K562 (cell line): ENCODE results near the gene SPTBN4. TPM values are rescaled to one million over a fixed set of nuclear protein-coding genes. Genes with fewer than 3 reads are reported as not detected.

Source experiments
- ARNT ChIP-seq, 2 experiments: fragments of 450-650 bp; IDR thresholded peaks; 2 replicates each; pipeline ENCODE4 v1.6.1; 2016; ENCODE audit warnings: mild to moderate bottlenecking in 1 of 2
- EP400 ChIP-seq: fragments of 450-650 bp; IDR thresholded peaks from 2 replicates; pipeline ENCODE4 v1.6.1; 2017; ENCODE audit warnings: antibody characterized with exemption, mild to moderate bottlenecking, moderate library complexity
- FUS ChIP-seq: fragments of 200-400 bp; formaldehyde crosslinking; optimal IDR thresholded peaks from 2 replicates; pipeline ENCODE3; 2017; ENCODE audit warnings: low read depth, low read length
- GABPA ChIP-seq: fragments of 200-800 bp; sonication (Bioruptor generic); conservative IDR thresholded peaks from 2 replicates; pipeline ENCODE4 v1.6.1; 2016; ENCODE audit warnings: low read depth, missing genetic modification characterization, missing compliant biosample characterization
- GTF2B ChIP-seq: IDR thresholded peaks from 2 replicates; pipeline ENCODE4 v1.6.1; 2011; ENCODE audit not compliant: insufficient read length; ENCODE audit errors: extremely low read depth
- HNRNPLL ChIP-seq: fragments of 200-400 bp; formaldehyde crosslinking; IDR thresholded peaks from 2 replicates; pipeline ENCODE4 v1.6.1; 2017; ENCODE audit warnings: low read length, low read depth, mild to moderate bottlenecking; ENCODE audit not compliant: poor library complexity, severe bottlenecking
- ILF3 ChIP-seq: fragments of 450-650 bp; IDR thresholded peaks from 2 replicates; pipeline ENCODE4 v1.6.1; 2018; ENCODE audit warnings: antibody characterized with exemption, mild to moderate bottlenecking, moderate library complexity, borderline replicate concordance
- ILK ChIP-seq: fragments of 450-650 bp; IDR thresholded peaks from 2 replicates; pipeline ENCODE4 v1.6.1; 2016; ENCODE audit warnings: missing genetic modification characterization, low read depth, mild to moderate bottlenecking, missing compliant biosample characterization, moderate library complexity, borderline replicate concordance
- KAT2B ChIP-seq: IDR thresholded peaks from one replicate; pipeline ENCODE4 v1.6.1; 2012; ENCODE audit warnings: low read depth, mild to moderate bottlenecking, control low read depth, inconsistent platforms, low read length, moderate library complexity
- MAFF ChIP-seq: IDR thresholded peaks from 2 replicates; pipeline ENCODE4 v1.6.1; 2012; ENCODE audit warnings: low read length, improper control_type of control experiment
- NCOA1 ChIP-seq: fragments of 450-650 bp; IDR thresholded peaks from 2 replicates; pipeline ENCODE4 v1.6.1; 2016; ENCODE audit warnings: low read depth
- RFX5 ChIP-seq: IDR thresholded peaks from 2 replicates; pipeline ENCODE4 v1.6.1; 2011; ENCODE audit warnings: low read depth, mild to moderate bottlenecking, improper control_type of control experiment, low read length
- SREBF2 ChIP-seq: sonication (generic); formaldehyde crosslinking; IDR thresholded peaks from 2 replicates; pipeline ENCODE4 v1.4.0; 2020; ENCODE audit warnings: mild to moderate bottlenecking, missing genetic modification reagents
- STAT5B ChIP-seq: fragments of 250-450 bp; sonication (Bioruptor Pico); IDR thresholded peaks from 2 replicates; pipeline ENCODE4 v1.8.0; 2021; ENCODE audit warnings: mild to moderate bottlenecking, inconsistent platforms
- THRAP3 ChIP-seq: fragments of 450-650 bp; IDR thresholded peaks from 2 replicates; pipeline ENCODE4 v1.6.1; 2016; ENCODE audit warnings: mild to moderate bottlenecking, inconsistent platforms, borderline replicate concordance
- ZNF3 ChIP-seq: fragments of 250-450 bp; sonication (Bioruptor Pico); IDR thresholded peaks from 2 replicates; pipeline ENCODE4 v1.5.0; 2021; ENCODE audit warnings: mild to moderate bottlenecking, moderate library complexity
- ZNF407 ChIP-seq: fragments of 450-650 bp; IDR thresholded peaks from 2 replicates; pipeline ENCODE4 v1.6.1; 2016; ENCODE audit warnings: low read depth
- polyA plus RNA-seq, 8 experiments: library from polyadenylated mRNA; depleted of rRNA in 4 of 8; stranded (reverse) in 5 of 8; unstranded in 3 of 8; fragments of >200 nt; fragmentation: Nextera tagmentation in 2 of 8; fragmentation: Illumina TruSeq in 1 of 8; extraction: Ambion mirVana in 2 of 8; extraction: Trizol in 1 of 8; gene quantifications; 2 replicates each; pipeline versions ENCODE4 v1.2.1 to v1.2.3, GENCODE V29; 2011 to 2014; ENCODE audit warnings: inconsistent platforms in 1 of 8, missing spikeins in 1 of 8
- total RNA-seq, 7 experiments: library from RNA; depleted of rRNA in 6 of 7; stranded (reverse); fragments of >200 nt in 6 of 7; fragmentation: Illumina TruSeq in 2 of 7; extraction: Trizol in 2 of 7; gene quantifications; 2 replicates each; pipeline versions ENCODE4 v1.2.1 to v1.2.3, GENCODE V29; 2011 to 2021; ENCODE audit warnings: low replicate concordance in 1 of 7
- TF ChIP-seq, protein P1 (sequence below): sonication (generic); formaldehyde crosslinking; IDR thresholded peaks from 2 replicates; pipeline ENCODE4 v1.4.0; 2020; ENCODE audit warnings: mild to moderate bottlenecking, missing genetic modification reagents

Gene SPTBN4
- total and polyA plus RNA-seq, 9 of the 15 experiments (the other 6 are each of a cell fraction or from before 2014, with no cell fraction given), result 0.01 to 1.5 (median 0.86) TPM

GRCh38 chr19:40576585-40577451, 110.0 kb downstream of the SPTBN4 start, which contains the start of gene SHKBP1 (continued):
- no peak for TF ChIP-seq ZNF407
- TF ChIP-seq, protein P1, sequence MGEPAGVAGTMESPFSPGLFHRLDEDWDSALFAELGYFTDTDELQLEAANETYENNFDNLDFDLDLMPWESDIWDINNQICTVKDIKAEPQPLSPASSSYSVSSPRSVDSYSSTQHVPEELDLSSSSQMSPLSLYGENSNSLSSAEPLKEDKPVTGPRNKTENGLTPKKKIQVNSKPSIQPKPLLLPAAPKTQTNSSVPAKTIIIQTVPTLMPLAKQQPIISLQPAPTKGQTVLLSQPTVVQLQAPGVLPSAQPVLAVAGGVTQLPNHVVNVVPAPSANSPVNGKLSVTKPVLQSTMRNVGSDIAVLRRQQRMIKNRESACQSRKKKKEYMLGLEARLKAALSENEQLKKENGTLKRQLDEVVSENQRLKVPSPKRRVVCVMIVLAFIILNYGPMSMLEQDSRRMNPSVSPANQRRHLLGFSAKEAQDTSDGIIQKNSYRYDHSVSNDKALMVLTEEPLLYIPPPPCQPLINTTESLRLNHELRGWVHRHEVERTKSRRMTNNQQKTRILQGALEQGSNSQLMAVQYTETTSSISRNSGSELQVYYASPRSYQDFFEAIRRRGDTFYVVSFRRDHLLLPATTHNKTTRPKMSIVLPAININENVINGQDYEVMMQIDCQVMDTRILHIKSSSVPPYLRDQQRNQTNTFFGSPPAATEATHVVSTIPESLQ, result no peak
- TF ChIP-seq EP400, result no peak; the same call in 1 of the 2 replicates
- TF ChIP-seq ILK (tag), result no peak
- no peak for TF ChIP-seq GTF2B
- no peak for TF ChIP-seq ARNT (IDR thresholded peaks at IDR 0.05)
- TF ChIP-seq ZNF3 (CRISPR knock-in tag), result no peak
- TF ChIP-seq HNRNPLL, result no peak
- no peak for TF ChIP-seq RFX5
- TF ChIP-seq STAT5B (CRISPR knock-in tag), result no peak
- TF ChIP-seq FUS, result no peak
- no peak for TF ChIP-seq ILF3
- no peak for TF ChIP-seq MAFF
- peak; percentile 85 for TF ChIP-seq GABPA (tag)
- TF ChIP-seq NCOA1, result no peak
- TF ChIP-seq KAT2B, result no peak
- TF ChIP-seq THRAP3, result no peak
- no peak for TF ChIP-seq SREBF2 (CRISPR knock-in tag)
